Panc1 (cell line): Measurements from ENCODE around the gene JPH3.

Source experiments
- CTCF ChIP-seq: fragments of 450-650 bp; IDR thresholded peaks from 2 replicates; pipeline ENCODE4 v1.5.1; 2017; ENCODE audit warnings: mild to moderate bottlenecking
- POLR2AphosphoS5 ChIP-seq: IDR thresholded peaks from 2 replicates; pipeline ENCODE4 v1.6.1; 2012; ENCODE audit warnings: mild to moderate bottlenecking, low read depth, low read length, moderate library complexity
- REST ChIP-seq, 2 experiments: IDR thresholded peaks; 2 replicates each; pipeline ENCODE4 v1.6.1; 2011 to 2012; ENCODE audit warnings: low read depth in 2 of 2, control low read depth in 1 of 2, low read length in 1 of 2, mild to moderate bottlenecking in 1 of 2, moderate library complexity in 1 of 2; ENCODE audit not compliant: insufficient read depth in 1 of 2
- SIN3A ChIP-seq: IDR thresholded peaks from 2 replicates; pipeline ENCODE4 v1.6.1; 2012; ENCODE audit warnings: low read depth, mild to moderate bottlenecking, low read length, moderate library complexity, borderline replicate concordance; ENCODE audit not compliant: insufficient read depth
- TCF7L2 ChIP-seq: IDR thresholded peaks from 2 replicates; pipeline ENCODE4 v1.6.1; 2011; ENCODE audit warnings: mild to moderate bottlenecking, low read depth, low read length, inconsistent platforms

GRCh38 chr16:87648236-87648635, 45.9 kb downstream of the JPH3 start:
- TF ChIP-seq CTCF: no peak
- no peak for TF ChIP-seq SIN3A
- TF ChIP-seq TCF7L2: no peak
- no peak for TF ChIP-seq REST (IDR thresholded peaks at IDR 0.05; ENCODE audit: insufficient read depth in 1 of 2, low read depth in 2 of 2, low read length in 1 of 2)
- no peak for TF ChIP-seq POLR2AphosphoS5
